Measurements from ENCODE around the gene PDHX.
A peak's percentile ranks its signal among the peaks of the same experiment; 100 is the strongest.
"Not testable (repeated sequence)": the region's sequence is repeated elsewhere in the genome, so short reads cannot be mapped to it uniquely, and the experiment has no call there.

The PDHX gene

GRCh38 chr11:34898474-34898873 is 17.9 kb upstream of the PDHX start:
- Mint-ChIP-seq H3K27ac (no peak overlapping the region), H3K36me3 (ENCODE audit: low read depth) (peaks cover 49% of the 10 kb centered on the region), H3K27me3 (no peaks in the 10 kb centered on the region), H3K4me1 (no peaks in the 10 kb centered on the region), H3K4me3 (no peak overlapping the region), H3K9me3 (peaks cover 31% of the 10 kb centered on the region)
- no peak for ATAC-seq
- no peak for DNase-seq

DNA sequence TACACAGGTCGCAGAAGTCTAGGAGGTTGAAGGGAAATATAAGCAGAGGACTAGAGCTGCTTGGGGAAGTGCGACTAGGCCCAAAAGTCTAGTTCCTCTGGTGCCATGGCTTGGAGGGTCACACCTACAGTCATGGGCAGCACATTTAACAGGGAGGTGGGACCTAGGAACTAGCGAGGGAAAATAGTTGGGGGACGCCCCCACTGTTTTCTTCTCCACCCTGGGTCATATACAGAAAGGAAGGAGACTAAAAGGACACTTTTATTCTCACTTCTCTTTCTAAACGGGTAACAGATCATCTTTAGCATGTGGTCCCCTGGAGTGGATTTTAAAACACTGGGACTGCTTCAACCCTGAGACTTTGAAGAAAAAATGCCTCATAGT is 16.8 kb upstream of the PDHX start:
- no peaks in the 10 kb centered on the region for H3K27me3 Mint-ChIP-seq
- H3K4me1 Mint-ChIP-seq: peaks cover under 1% of the 10 kb centered on the region
- H3K27ac Mint-ChIP-seq: no peak overlapping the region
- DNase-seq: peak; percentile 25
- H3K4me3 Mint-ChIP-seq: no peak overlapping the region
- H3K36me3 Mint-ChIP-seq (ENCODE audit: low read depth): peaks cover 55% of the 10 kb centered on the region
- ATAC-seq: no peak
- peaks cover 31% of the 10 kb centered on the region for H3K9me3 Mint-ChIP-seq

- no peak overlapping the region for H3K4me3 Mint-ChIP-seq
- no peak for DNase-seq
- H3K9me3 Mint-ChIP-seq: peaks cover 17% of the 10 kb centered on the region
Measured at GRCh38 chr11:34904421-34904955, 11.9 kb upstream of the PDHX start.

DNA sequence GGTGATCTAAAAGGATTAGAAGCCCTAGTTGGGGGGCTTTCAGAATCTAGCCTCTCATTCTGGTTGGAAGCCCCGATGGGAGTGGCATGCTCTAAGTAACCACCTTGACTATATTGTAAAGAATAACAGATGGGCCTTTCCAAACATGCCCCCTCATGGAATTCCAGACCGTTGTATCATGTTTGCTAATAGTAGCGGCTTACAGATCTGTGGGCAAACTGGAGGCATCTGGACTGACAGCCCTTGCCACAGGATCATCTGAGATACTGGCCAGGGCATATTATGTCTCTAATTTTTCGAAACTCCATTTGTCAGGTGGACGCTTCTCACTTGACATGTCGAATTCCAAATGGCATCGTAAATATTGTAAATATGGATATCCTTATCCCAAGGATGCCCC is 10.8 kb upstream of the PDHX start:
- H3K27ac Mint-ChIP-seq: no peak overlapping the region
- no peak overlapping the region for H3K4me3 Mint-ChIP-seq
- H3K27me3 Mint-ChIP-seq: no peaks in the 10 kb centered on the region
- peaks cover 9% of the 10 kb centered on the region for H3K9me3 Mint-ChIP-seq
- H3K36me3 Mint-ChIP-seq (ENCODE audit: low read depth): peaks cover 30% of the 10 kb centered on the region
- peaks cover 4% of the 10 kb centered on the region for H3K4me1 Mint-ChIP-seq
- ATAC-seq (no peak), DNase-seq (no peak)

More at GRCh38 chr11:34904421-34904955, 11.9 kb upstream of the PDHX start:
- Mint-ChIP-seq H3K4me1 (peaks cover 4% of the 10 kb centered on the region), H3K36me3 (ENCODE audit: low read depth) (peaks cover 42% of the 10 kb centered on the region), H3K27me3 (no peaks in the 10 kb centered on the region), H3K27ac (no peak overlapping the region)
- ATAC-seq: no peak

- no peak overlapping the region for H3K4me3 Mint-ChIP-seq
- H3K36me3 Mint-ChIP-seq (ENCODE audit: low read depth): peaks cover 21% of the 10 kb centered on the region
- no peaks in the 10 kb centered on the region for H3K27me3 Mint-ChIP-seq
- ATAC-seq (no peak), DNase-seq (no peak)
- peaks cover 2% of the 10 kb centered on the region for H3K9me3 Mint-ChIP-seq
- H3K27ac Mint-ChIP-seq: no peak overlapping the region
- peaks cover 4% of the 10 kb centered on the region for H3K4me1 Mint-ChIP-seq
Measured at GRCh38 chr11:34907934-34908593, 8.4 kb upstream of the PDHX start.

- Mint-ChIP-seq H3K4me1 (peaks cover 7% of the 10 kb centered on the region), H3K36me3 (ENCODE audit: low read depth) (peaks cover 22% of the 10 kb centered on the region), H3K9me3 (peaks cover 5% of the 10 kb centered on the region), H3K27me3 (no peaks in the 10 kb centered on the region), H3K27ac (no peak overlapping the region), H3K4me3 (no peak overlapping the region)
- ATAC-seq (no peak), DNase-seq (no peak)
Measured at GRCh38 chr11:34909415-34909814, 7.0 kb upstream of the PDHX start.

DNA sequence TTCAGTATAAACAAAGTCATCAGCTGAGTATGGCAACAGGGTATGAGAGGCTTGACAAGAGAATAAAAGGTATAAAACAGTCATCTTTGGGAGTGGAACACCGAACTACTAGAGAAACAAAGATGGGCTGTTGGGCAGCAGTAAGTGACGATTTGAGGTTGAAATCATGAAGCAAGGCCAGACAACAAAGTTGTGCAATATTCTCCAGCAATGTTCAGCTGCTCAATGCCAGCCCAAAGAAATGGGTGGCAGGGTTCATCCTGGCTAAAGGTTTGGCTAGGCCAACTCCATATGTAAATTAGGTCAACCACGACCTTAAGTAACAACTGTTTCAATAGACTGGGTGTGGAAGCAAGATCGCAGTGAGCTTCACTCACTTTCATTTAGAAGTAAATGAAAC is 6.5 kb upstream of the PDHX start:
- Mint-ChIP-seq H3K9me3 (peaks cover 5% of the 10 kb centered on the region), H3K27me3 (no peaks in the 10 kb centered on the region), H3K36me3 (ENCODE audit: low read depth) (peaks cover 22% of the 10 kb centered on the region), H3K27ac (no peak overlapping the region), H3K4me3 (no peak overlapping the region), H3K4me1 (peaks cover 7% of the 10 kb centered on the region)
- DNase-seq: no peak
- no peak for ATAC-seq

DNA sequence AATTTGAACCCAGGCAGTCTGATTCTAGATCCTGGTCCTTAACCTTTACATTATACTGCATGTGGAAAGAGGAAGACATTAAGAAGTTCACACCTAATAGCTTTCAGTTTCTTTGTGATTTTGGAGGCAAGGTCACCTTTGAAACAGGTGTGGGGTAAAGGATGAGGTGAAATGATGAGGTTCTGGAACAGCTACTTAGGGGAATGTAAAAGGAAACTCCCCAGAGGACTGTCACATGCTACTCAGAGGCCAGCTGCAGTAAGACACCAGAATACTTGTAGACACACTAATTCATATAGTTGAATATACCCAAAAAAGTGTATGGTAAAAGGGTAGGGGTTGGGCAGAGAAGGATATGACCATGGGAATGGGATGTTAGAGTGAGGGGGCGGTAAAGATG is 5.6 kb upstream of the PDHX start:
- ATAC-seq: no peak
- DNase-seq: no peak
- Mint-ChIP-seq H3K27ac (no peak overlapping the region), H3K27me3 (no peaks in the 10 kb centered on the region), H3K4me3 (no peak overlapping the region), H3K9me3 (peaks cover 5% of the 10 kb centered on the region), H3K4me1 (peaks cover 13% of the 10 kb centered on the region), H3K36me3 (ENCODE audit: low read depth) (peaks cover 20% of the 10 kb centered on the region)

DNA sequence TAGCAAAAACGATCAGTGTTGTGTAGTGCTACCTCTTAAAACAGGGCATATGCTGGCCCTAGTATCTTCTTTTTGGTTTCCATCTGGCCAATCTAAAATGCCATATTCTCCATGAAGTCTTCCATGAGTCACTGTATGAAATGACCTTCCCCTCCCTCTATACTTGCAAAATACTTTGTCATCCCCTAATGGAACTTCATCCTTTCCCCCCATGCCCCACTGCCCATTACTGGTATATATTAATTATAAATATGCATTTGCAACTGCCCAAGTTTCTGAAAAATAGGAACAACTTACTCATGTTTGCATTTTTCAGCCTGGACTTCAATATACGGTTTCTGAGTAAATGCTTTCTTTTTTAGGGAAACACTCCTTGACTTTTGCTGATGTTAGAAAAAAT is 4.7 kb upstream of the PDHX start:
- DNase-seq: no peak
- no peak overlapping the region for H3K27ac Mint-ChIP-seq
- H3K4me3 Mint-ChIP-seq: no peak overlapping the region
- H3K9me3 Mint-ChIP-seq: peaks cover 5% of the 10 kb centered on the region
- peaks cover 17% of the 10 kb centered on the region for H3K36me3 Mint-ChIP-seq (ENCODE audit: low read depth)
- H3K4me1 Mint-ChIP-seq: peaks cover 13% of the 10 kb centered on the region
- ATAC-seq: no peak
- no peaks in the 10 kb centered on the region for H3K27me3 Mint-ChIP-seq

DNA sequence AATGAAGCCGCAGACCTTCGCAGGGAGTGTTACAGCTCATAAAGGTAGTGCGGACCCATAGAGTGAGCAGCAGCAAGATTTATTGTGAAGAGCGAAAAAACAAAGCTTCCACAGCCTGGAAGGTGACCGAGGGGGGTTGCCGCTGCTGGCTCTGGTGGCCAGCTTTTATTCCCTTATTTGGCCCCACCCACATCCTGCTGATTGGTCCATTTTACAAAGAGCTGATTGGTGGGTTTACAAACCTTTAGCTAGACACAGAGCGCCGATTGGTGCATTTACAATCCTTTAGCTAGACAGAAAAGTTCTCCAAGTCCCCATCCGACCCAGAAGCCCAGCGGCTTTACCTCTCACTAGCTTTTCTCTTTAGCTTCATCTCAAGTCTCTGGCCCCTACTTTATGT is 2.9 kb upstream of the PDHX start:
- ATAC-seq, H3K27ac Mint-ChIP-seq, H3K27me3 Mint-ChIP-seq, H3K9me3 Mint-ChIP-seq, DNase-seq, H3K4me3 Mint-ChIP-seq: not testable (repeated sequence)
- Mint-ChIP-seq H3K36me3 (ENCODE audit: low read depth) (peaks cover 17% of the 10 kb centered on the region), H3K4me1 (peaks cover 28% of the 10 kb centered on the region)

- H3K27ac Mint-ChIP-seq: peak overlapping the region; percentile 95
- H3K36me3 Mint-ChIP-seq (ENCODE audit: low read depth): peaks cover 17% of the 10 kb centered on the region
- no peaks in the 10 kb centered on the region for H3K27me3 Mint-ChIP-seq
- peak overlapping the region; percentile 95 for H3K4me3 Mint-ChIP-seq
- DNase-seq (no peak), ATAC-seq (peak; percentile 1)
- peaks cover 31% of the 10 kb centered on the region for H3K4me1 Mint-ChIP-seq
- peaks cover 5% of the 10 kb centered on the region for H3K9me3 Mint-ChIP-seq
Measured at GRCh38 chr11:34915136-34916014, 1.0 kb upstream of the PDHX start.

DNA sequence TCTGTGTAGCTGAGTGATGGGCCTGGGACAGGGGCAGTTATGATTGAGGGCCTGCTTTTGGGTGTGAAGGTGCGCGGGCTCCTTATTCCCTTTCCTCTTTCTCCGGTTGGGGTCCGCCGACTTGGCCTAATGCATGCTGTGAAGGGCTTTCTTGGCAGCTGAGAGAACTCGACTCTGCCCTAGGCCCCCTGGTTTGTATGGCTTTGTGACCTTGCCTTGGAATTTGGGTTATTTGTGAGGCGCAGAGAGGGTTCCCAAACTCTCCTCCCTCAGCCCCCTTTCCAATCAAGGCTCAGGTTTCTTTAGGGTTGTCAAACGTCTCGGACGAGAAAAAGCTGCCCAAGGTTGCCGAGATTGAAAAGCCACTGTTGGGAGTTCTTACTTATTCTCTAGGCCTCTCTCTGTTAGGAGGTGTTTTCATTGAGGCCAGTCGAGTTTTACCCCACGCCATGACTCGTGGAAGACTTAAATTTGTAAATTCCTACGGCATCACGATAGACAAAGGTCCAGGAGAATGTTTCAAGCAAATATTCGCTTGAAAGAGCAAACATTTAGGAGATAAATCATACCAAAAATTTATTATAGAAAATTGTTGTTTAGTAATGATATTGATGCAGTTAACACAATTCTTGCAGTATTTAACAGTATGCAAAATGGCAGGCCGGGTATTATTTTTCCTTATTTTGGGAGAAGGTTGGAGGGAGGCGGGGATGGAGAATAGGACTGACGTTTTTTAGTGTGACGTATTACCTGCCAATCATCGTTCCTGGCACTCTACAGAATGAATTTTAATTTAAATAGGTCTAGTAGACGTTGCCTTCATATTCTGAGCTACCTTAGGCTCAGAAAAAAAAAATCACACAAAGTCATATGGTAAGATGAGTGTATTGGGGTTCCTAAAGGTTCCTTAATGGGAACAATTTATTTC is 689 bp downstream of the PDHX start:
- ATAC-seq: no peak
- Mint-ChIP-seq H3K9me3 (peaks cover 5% of the 10 kb centered on the region), H3K27me3 (no peaks in the 10 kb centered on the region), H3K4me3 (peak overlapping the region; percentile 95), H3K4me1 (peaks cover 33% of the 10 kb centered on the region), H3K36me3 (ENCODE audit: low read depth) (peaks cover 17% of the 10 kb centered on the region), H3K27ac (peak overlapping the region; percentile 95)
- no peak for DNase-seq

DNA sequence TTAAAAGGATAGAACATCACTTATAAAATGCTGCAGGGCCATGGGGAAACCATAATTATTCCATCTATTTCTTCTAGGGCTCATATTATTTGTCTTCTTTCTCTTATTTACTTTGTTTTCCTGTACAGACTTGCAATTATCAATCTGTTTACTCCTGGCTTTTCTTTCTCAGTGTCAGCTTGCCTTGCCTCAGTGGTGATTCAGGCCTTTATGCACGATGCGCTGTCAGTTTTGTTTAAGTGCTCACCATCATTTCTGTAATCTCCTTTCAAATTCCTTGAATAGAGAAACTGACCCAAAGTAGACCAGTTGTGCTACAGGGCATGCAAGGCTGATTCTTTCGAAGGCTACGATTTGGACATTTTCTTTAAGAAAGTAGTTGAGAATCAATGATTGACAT is 4.7 kb downstream of the PDHX start:
- peaks cover 21% of the 10 kb centered on the region for H3K4me1 Mint-ChIP-seq
- H3K27me3 Mint-ChIP-seq: no peaks in the 10 kb centered on the region
- no peak overlapping the region for H3K27ac Mint-ChIP-seq
- no peak for DNase-seq
- no peaks in the 10 kb centered on the region for H3K9me3 Mint-ChIP-seq
- H3K4me3 Mint-ChIP-seq: no peak overlapping the region
- no peaks in the 10 kb centered on the region for H3K36me3 Mint-ChIP-seq (ENCODE audit: low read depth)
- ATAC-seq: no peak

DNA sequence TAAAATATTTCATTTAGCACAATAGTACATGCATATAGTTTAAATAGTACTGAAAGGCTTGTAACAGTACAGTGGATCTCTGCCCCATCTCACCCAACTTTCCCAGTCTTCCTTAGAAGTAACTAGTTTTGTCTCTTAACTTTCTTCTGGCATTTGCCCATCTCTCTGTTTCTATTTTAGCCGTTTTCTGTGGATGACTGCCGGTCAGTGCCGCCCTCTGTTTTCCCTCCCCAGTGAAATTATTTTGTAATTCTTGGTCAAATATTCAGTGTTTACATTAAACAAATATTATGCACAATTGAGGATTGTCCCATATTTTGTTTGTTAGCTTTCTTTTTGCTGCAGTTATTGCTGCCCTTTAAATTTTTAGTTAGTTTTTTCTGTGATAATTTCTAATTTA is 8.3 kb downstream of the PDHX start:
- H3K27me3 Mint-ChIP-seq: no peaks in the 10 kb centered on the region
- DNase-seq (no peak), ATAC-seq (no peak)
- peaks cover 16% of the 10 kb centered on the region for H3K4me1 Mint-ChIP-seq
- no peaks in the 10 kb centered on the region for H3K9me3 Mint-ChIP-seq
- no peaks in the 10 kb centered on the region for H3K36me3 Mint-ChIP-seq (ENCODE audit: low read depth)
- H3K27ac Mint-ChIP-seq: no peak overlapping the region
- H3K4me3 Mint-ChIP-seq: no peak overlapping the region
